Natural killer cell (primary cell): Measurements from ENCODE around the gene SLC26A5. TPM values are rescaled to one million over a fixed set of nuclear protein-coding genes. Genes with fewer than 3 reads are reported as not detected.

ENCODE experiments used
- ATAC-seq, 3 donors: fragments of 150-1000 bp in 2 of 3; fragments of 200-7000 bp in 1 of 3; cut with Tn5 transposase; 1 replicate in 1 of 3; 2 replicates in 2 of 3; pipeline ENCODE4 v1.10.0; 2021; ENCODE audit warnings: mild to moderate bottlenecking in 2 of 3, moderate library complexity in 2 of 3
- DNase-seq, 2 donors: peaks; one replicate each; pipeline versions ENCODE4 v3.0.0 to v3.0.0-alpha.2; 2013 to 2021; ENCODE audit warnings: mixed read lengths in 1 of 2
- H3K27ac ChIP-seq: one replicate; pipeline ENCODE4 v1.5.1; 2013; ENCODE audit warnings: mild to moderate bottlenecking, low read length
- H3K27me3 ChIP-seq: one replicate; pipeline ENCODE4 v1.6.1; 2013; ENCODE audit warnings: low read length; ENCODE audit not compliant: control insufficient read depth, insufficient read depth
- H3K36me3 ChIP-seq: one replicate; pipeline ENCODE4 v1.6.1; 2013; ENCODE audit warnings: low read length; ENCODE audit not compliant: control insufficient read depth, insufficient read depth
- H3K4me1 ChIP-seq: one replicate; pipeline ENCODE4 v1.6.1; 2013; ENCODE audit warnings: low read length; ENCODE audit not compliant: control insufficient read depth, insufficient read depth
- H3K4me3 ChIP-seq: one replicate; pipeline ENCODE4 v1.5.1; 2013; ENCODE audit warnings: low read length
- H3K9me3 ChIP-seq: one replicate; pipeline ENCODE4 v1.6.1; 2013; ENCODE audit warnings: low read length; ENCODE audit not compliant: control insufficient read depth, insufficient read depth
- H3K27ac Mint-ChIP-seq, 2 donors: one replicate each; pipeline ENCODE4 v1.8.0; 2022; ENCODE audit warnings: mild to moderate bottlenecking in 2 of 2, mixed read lengths in 2 of 2, moderate library complexity in 1 of 2
- H3K27me3 Mint-ChIP-seq, 2 donors: one replicate each; pipeline ENCODE4 v1.8.0; 2022; ENCODE audit warnings: low read depth in 2 of 2, mixed read lengths in 2 of 2
- H3K36me3 Mint-ChIP-seq: one replicate; pipeline ENCODE4 v1.8.0; 2022; ENCODE audit warnings: mixed read lengths
- H3K4me1 Mint-ChIP-seq, 2 donors: one replicate each; pipeline ENCODE4 v1.8.0; 2022; ENCODE audit warnings: mixed read lengths in 2 of 2
- H3K4me3 Mint-ChIP-seq: one replicate; pipeline ENCODE4 v1.8.0; 2022; ENCODE audit warnings: mild to moderate bottlenecking, moderate library complexity, mixed read lengths
- H3K9me3 Mint-ChIP-seq, 2 donors: one replicate each; pipeline ENCODE4 v1.8.0; 2022; ENCODE audit warnings: mixed read lengths in 2 of 2
- CTCF ChIP-seq: fragments of 200-600 bp; IDR thresholded peaks from one replicate; pipeline ENCODE4 v1.8.0; 2022; ENCODE audit warnings: antibody characterized with exemption
- WGBS: methylation state at CpG from one replicate; pipeline ENCODE4 v1.1.7; 2013; ENCODE audit warnings: missing lambda C conversion rate; ENCODE audit not compliant: insufficient coverage; 5-methylcytosine and 5-hydroxymethylcytosine counted together
- intact Hi-C: fragments of 100-400 bp; cut with micrococcal nuclease; formaldehyde crosslinking; loops from one replicate; pipeline ENCODE4 v1.14.2; 2022
- total RNA-seq, 4 donors: library from RNA; stranded (reverse); fragments of 120-200 nt in 1 of 4; gene quantifications; one replicate each; pipeline versions ENCODE4 v1.2.3 to v1.2.4, GENCODE V29; 2013 to 2022

Gene SLC26A5
- total RNA-seq, 3 donors from 2014 or later (not counting 1 experiment from before 2014, with no cell fraction given) = 0.30 TPM; not detected in 2

GRCh38 chr7:103474956-103475355 lies 28.9 kb upstream of the SLC26A5 start:
- Mint-ChIP-seq H3K4me3 (no peak overlapping the region), H3K9me3 (no peaks in the 10 kb centered on the region), H3K27me3 (peaks cover 7 to 8% of the 10 kb centered on the region in 2 donors), H3K27ac (no peak overlapping the region), H3K36me3 (no peaks in the 10 kb centered on the region), H3K4me1 (no peaks in the 10 kb centered on the region)
- Histone ChIP-seq H3K4me1 (no peaks in the 10 kb centered on the region), H3K9me3 (no peaks in the 10 kb centered on the region), H3K27ac (no peak overlapping the region), H3K36me3 (no peaks in the 10 kb centered on the region), H3K4me3 (no peak overlapping the region), H3K27me3 (peaks cover 7% of the 10 kb centered on the region)
- ATAC-seq = no peak
- TF ChIP-seq CTCF = no peak
- no peak for DNase-seq
- 56% methylated on average over 4 of the region's 5 CpGs for WGBS
- intact Hi-C loops = no loop called here

GRCh38 chr7:103469095-103469948 lies 23.3 kb upstream of the SLC26A5 start:
- 78% methylated on average over 4 of the region's 4 CpGs for WGBS
- DNase-seq (no peak), ATAC-seq (no peak)
- Histone ChIP-seq H3K4me1 (no peaks in the 10 kb centered on the region), H3K36me3 (no peaks in the 10 kb centered on the region), H3K4me3 (no peak overlapping the region), H3K27me3 (peaks cover 7% of the 10 kb centered on the region), H3K27ac (no peak overlapping the region), H3K9me3 (no peaks in the 10 kb centered on the region)
- no peak overlapping the region for H3K4me3 Mint-ChIP-seq
- intact Hi-C loops = no loop called here
- no peaks in the 10 kb centered on the region for H3K9me3 Mint-ChIP-seq
- no peaks in the 10 kb centered on the region for H3K36me3 Mint-ChIP-seq
- H3K27ac Mint-ChIP-seq = no peak overlapping the region
- peaks cover 4 to 7% of the 10 kb centered on the region in 2 donors for H3K27me3 Mint-ChIP-seq
- TF ChIP-seq CTCF = no peak
- H3K4me1 Mint-ChIP-seq = no peaks in the 10 kb centered on the region

GRCh38 chr7:103466814-103467213 lies 20.8 kb upstream of the SLC26A5 start:
- Mint-ChIP-seq H3K27me3 (peaks cover 4% of the 10 kb centered on the region in 2 donors), H3K4me3 (no peak overlapping the region), H3K4me1 (no peaks in the 10 kb centered on the region), H3K36me3 (no peaks in the 10 kb centered on the region), H3K27ac (no peak overlapping the region), H3K9me3 (no peaks in the 10 kb centered on the region)
- H3K4me3 ChIP-seq = no peak overlapping the region
- no peaks in the 10 kb centered on the region for H3K4me1 ChIP-seq
- no peak overlapping the region for H3K27ac ChIP-seq
- no peak for TF ChIP-seq CTCF
- H3K36me3 ChIP-seq = no peaks in the 10 kb centered on the region
- H3K27me3 ChIP-seq = peaks cover 3% of the 10 kb centered on the region
- DNase-seq (no peak), ATAC-seq (no peak)
- WGBS = 64% methylated on average over 2 of the region's 3 CpGs
- H3K9me3 ChIP-seq = no peaks in the 10 kb centered on the region
- intact Hi-C loops = no loop called here
